AG04450 (cell line): ENCODE data around the gene CTNNBL1. TPM values are rescaled to one million over a fixed set of nuclear protein-coding genes. Genes with fewer than 3 reads are reported as not detected.

ENCODE experiments used
- CTCF ChIA-PET: fragments of 300-600, 350-600 bp; formaldehyde crosslinking; extraction: SDS; loops from one replicate; lab custom pipeline; 2022; ENCODE audit warnings: antibody characterized with exemption, inconsistent platforms; lab: Charles Lee
- POLR2A ChIA-PET: fragments of 350-600 bp; formaldehyde crosslinking; extraction: SDS; loops from one replicate; lab custom pipeline; 2021; ENCODE audit warnings: antibody characterized with exemption, inconsistent platforms; lab: Yijun Ruan, JAX
- DNase-seq: peaks from one replicate; pipeline ENCODE4 v3.0.0-alpha.2; 2011; ENCODE audit warnings: low read depth, low spot score
- H3K27ac ChIP-seq: one replicate; pipeline ENCODE4 v1.5.1; 2012; ENCODE audit warnings: low read depth, low read length, control low read depth
- H3K27me3 ChIP-seq: one replicate; pipeline ENCODE4 v1.6.0; 2012; ENCODE audit warnings: low read length; ENCODE audit not compliant: control insufficient read depth, insufficient read depth
- H3K4me3 ChIP-seq: 2 replicates; pipeline ENCODE4 v1.5.1; 2011; ENCODE audit warnings: mild to moderate bottlenecking, low read depth, low read length, control low read depth
- H3K9me3 ChIP-seq: 2 replicates; pipeline ENCODE4 v1.5.1; 2012; ENCODE audit warnings: low read length; ENCODE audit not compliant: control insufficient read depth, insufficient read depth
- CTCF ChIP-seq: IDR thresholded peaks from 2 replicates; pipeline ENCODE4 v1.5.1; 2011; ENCODE audit warnings: low read depth, low read length, control low read depth, inconsistent platforms
- polyA plus RNA-seq: library from polyadenylated mRNA; depleted of rRNA; stranded (reverse); fragments of >200 nt; gene quantifications from 2 replicates; pipeline ENCODE4 v1.2.3, GENCODE V29; 2011

CTNNBL1 gene
- polyA plus RNA-seq, 1 experiment: 27.1 TPM

- CTCF ChIA-PET: no interaction called here
- TF ChIP-seq CTCF: no peak
- DNase-seq: no peak
- POLR2A ChIA-PET: no interaction called here
- Histone ChIP-seq H3K27me3 (no peaks in the 10 kb centered on the region), H3K27ac (no peak overlapping the region), H3K4me3 (no peak overlapping the region), H3K9me3 (no peaks in the 10 kb centered on the region)
Measured at GRCh38 chr20:37864298-37864697, 170.5 kb downstream of the CTNNBL1 start.

DNA sequence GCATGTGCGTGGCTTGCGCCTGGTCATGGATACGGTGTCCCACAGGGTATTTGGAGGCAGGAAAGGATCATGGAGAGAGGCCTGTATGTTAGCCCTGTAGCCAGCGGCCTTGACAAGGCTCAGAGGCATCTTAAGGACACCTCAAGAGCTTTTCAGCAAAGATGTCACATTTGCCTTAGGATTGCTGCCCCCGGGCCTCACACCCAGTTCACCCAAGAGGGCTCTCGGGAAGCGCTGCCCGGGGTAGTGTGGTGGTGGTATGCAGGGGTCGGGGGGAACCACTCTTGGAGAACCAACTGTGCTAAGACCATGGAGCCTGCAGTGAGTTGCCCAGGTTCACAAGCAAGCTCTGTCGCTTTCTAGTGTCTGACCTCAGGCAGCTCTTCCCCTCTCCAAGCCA is 172.2 kb downstream of the CTNNBL1 start:
- DNase-seq: no peak
- ChIA-PET POLR2A (no interaction called here), CTCF (no interaction called here)
- Histone ChIP-seq H3K4me3 (no peak overlapping the region), H3K27me3 (no peaks in the 10 kb centered on the region), H3K9me3 (no peaks in the 10 kb centered on the region), H3K27ac (no peak overlapping the region)
- no peak for TF ChIP-seq CTCF

DNA sequence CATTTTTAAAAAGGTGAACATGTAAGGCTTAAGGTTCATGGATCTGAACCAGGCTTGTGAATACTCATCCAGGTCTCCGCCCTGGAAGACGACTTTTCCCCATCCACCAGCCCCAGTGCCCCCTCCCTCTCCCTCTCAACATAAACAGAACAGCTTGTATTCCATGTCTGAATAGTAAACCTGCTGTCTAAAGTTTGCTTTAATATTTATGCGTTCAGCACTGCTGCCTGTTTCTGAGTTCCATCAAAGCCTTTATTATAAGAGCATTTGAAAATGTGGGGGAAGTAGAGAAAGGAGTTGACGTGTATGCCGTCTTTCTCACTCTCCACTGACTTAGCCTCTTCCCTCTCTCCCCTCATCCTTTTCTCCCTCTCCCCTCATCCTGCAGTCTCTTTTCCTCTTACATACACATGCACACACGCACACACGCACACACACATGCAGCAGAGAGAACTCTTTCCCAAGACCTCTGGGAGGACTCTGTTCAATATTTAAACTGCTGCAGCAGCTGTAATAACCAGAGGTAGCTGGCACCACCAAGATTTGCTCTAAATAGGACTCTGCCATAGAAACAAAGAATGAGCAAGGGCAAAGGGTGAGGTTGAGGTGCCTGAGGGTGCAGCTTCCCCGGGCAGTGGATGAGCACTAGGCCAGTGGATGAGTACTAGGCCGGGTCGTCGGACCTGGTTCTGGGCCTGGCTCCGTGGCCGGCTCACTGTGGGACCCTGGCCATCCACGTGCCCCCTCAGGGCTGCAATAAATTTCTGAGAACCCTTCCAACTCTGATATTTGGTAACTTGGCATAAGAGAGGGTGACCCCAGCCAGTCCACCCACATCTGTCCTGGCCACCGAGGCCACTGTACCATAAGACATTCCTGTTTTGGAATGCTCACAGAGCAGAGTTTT is 173.7 kb downstream of the CTNNBL1 start:
- ChIA-PET CTCF (no interaction called here), POLR2A (no interaction called here)
- no peak for TF ChIP-seq CTCF
- Histone ChIP-seq H3K27me3 (no peaks in the 10 kb centered on the region), H3K27ac (no peak overlapping the region), H3K4me3 (no peak overlapping the region), H3K9me3 (no peaks in the 10 kb centered on the region)
- DNase-seq: no peak

DNA sequence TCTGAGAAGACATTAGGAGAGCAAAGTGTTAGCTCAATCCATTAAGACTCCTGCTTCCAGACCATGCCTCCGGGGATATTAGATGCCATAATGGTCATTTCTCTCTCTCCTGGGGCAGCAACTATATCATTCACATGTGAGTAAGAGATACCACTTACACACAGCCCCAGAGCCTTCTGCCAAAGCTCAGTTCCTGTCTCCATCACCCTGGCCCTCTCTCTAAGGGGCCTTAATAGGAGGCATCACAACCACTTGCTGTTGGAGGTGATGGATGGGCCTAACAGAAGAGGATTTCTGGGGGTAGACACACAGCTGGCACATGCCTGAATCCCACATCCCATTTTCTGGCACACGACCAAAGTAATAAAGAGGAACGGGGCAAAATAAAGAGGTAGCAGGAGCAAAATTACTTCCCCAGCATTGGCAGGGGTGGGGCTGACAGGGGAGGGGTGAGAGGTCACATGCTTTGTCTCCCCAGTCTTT is 175.1 kb downstream of the CTNNBL1 start:
- ChIA-PET CTCF (no interaction called here), POLR2A (no interaction called here)
- H3K27me3 ChIP-seq: no peaks in the 10 kb centered on the region
- no peak for DNase-seq
- no peak for TF ChIP-seq CTCF
- H3K4me3 ChIP-seq: no peak overlapping the region
- no peak overlapping the region for H3K27ac ChIP-seq
- no peaks in the 10 kb centered on the region for H3K9me3 ChIP-seq

DNA sequence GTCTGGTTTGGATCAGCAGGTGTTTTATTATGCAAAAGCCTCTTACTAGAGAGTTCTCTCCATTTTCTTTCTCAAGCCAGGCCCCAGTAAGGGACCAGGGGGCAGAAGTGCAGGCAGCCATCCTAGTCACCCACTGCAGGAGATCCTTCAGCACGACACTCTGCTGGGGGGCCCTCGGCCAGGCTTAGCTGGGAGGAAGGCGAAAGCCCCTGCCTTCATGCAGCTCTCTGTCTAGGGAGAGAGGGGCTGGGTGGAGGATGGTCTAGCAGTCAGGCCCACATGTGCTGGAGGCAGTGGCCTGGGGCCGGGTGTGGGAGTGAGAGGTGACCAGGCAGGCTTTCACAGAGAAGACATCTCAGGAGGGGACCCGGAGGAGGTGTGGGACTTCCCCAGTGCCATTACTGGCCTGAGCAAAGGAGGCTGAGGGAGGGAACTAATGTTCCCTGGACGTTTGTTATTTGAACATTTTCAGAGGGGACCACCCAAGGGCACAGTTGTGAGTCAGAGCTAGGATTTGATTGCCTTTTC is 175.6 kb downstream of the CTNNBL1 start:
- Histone ChIP-seq H3K27ac (no peak overlapping the region), H3K9me3 (no peaks in the 10 kb centered on the region), H3K4me3 (no peak overlapping the region), H3K27me3 (no peaks in the 10 kb centered on the region)
- CTCF ChIA-PET: no interaction called here
- no peak for TF ChIP-seq CTCF
- POLR2A ChIA-PET: no interaction called here
- no peak for DNase-seq
